Measurements from ENCODE around the gene IGFBP7. TPM values are rescaled to one million over a fixed set of nuclear protein-coding genes. Genes with fewer than 3 reads are reported as not detected.

IGFBP7 gene
- total and polyA plus RNA-seq, 2 donors from 2014 or later, result 1,703 to 2,157 TPM

DNA sequence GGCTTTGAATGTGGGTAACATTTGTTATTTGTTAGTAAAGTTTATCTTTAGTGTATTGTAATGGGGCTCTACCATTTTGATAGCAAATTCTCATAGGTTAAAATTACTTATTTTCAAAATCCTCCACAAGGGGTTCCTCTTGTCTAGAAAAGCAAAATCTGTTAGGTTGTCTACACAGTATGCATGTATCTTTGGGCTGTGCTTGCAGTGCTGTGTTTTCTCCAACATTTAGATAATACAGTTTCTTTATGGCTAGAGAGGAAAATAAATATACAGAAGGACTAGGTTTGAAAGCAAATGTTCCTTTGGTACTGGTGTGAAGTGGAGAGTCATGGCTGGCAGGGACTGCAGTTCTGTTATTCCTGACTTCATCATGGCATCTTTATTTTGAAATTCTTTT lies 91.2 kb downstream of the IGFBP7 start:
- no peaks in the 10 kb centered on the region for H3K9me3 ChIP-seq (ENCODE audit: control insufficient read depth in 2 of 3, insufficient read depth in 1 of 3, low read length in 3 of 3)
- no peaks in the 10 kb centered on the region for H3K27me3 ChIP-seq (ENCODE audit: control insufficient read depth, insufficient read depth, low read length)
- intact Hi-C loops (cut with DNase I), result no loop called here
- TF ChIP-seq CTCF (IDR thresholded peaks at IDR 0.05; ENCODE audit: borderline replicate concordance, extremely low read depth, insufficient read depth), result no peak
- H3K4me3 ChIP-seq (ENCODE audit: low read length in 3 of 3), result no peak overlapping the region
- H3K36me3 ChIP-seq (ENCODE audit: control insufficient read depth in 2 of 3, insufficient read depth in 3 of 3, low read length in 3 of 3), result peaks cover 16 to 43% (median 20%) of the 10 kb centered on the region in 3 donors
- no peak overlapping the region for H3K27ac ChIP-seq (ENCODE audit: low read depth in 2 of 2, low read length in 2 of 2)
- H3K9ac ChIP-seq (ENCODE audit: low read length in 3 of 3), result no peak overlapping the region
- DNase-seq (no peak), FAIRE-seq (no peak)
- H3K4me1 ChIP-seq (ENCODE audit: control insufficient read depth in 2 of 3, insufficient read depth in 2 of 3, low read depth in 1 of 3, low read length in 3 of 3), result no peaks in the 10 kb centered on the region

GRCh38 chr4:57013543-57014120 lies 96.6 kb downstream of the IGFBP7 start:
- Histone ChIP-seq H3K4me3 (ENCODE audit: low read length in 3 of 3) (no peak overlapping the region), H3K27ac (ENCODE audit: low read depth in 2 of 2, low read length in 2 of 2) (no peak overlapping the region), H3K4me1 (ENCODE audit: control insufficient read depth in 2 of 3, insufficient read depth in 2 of 3, low read depth in 1 of 3, low read length in 3 of 3) (no peaks in the 10 kb centered on the region), H3K9ac (ENCODE audit: low read length in 3 of 3) (no peak overlapping the region), H3K9me3 (ENCODE audit: control insufficient read depth in 2 of 3, insufficient read depth in 1 of 3, low read length in 3 of 3) (no peaks in the 10 kb centered on the region), H3K36me3 (ENCODE audit: control insufficient read depth in 2 of 3, insufficient read depth in 3 of 3, low read length in 3 of 3) (peaks cover 10 to 40% (median 23%) of the 10 kb centered on the region in 3 donors), H3K27me3 (ENCODE audit: control insufficient read depth, insufficient read depth, low read length) (no peaks in the 10 kb centered on the region)
- intact Hi-C loops (cut with DNase I), result no loop called here
- no peak for DNase-seq
- no peak for TF ChIP-seq CTCF (IDR thresholded peaks at IDR 0.05; ENCODE audit: borderline replicate concordance, extremely low read depth, insufficient read depth)
- no peak for FAIRE-seq

GRCh38 chr4:56999751-57000150 lies 110.4 kb downstream of the IGFBP7 start:
- Histone ChIP-seq H3K4me1 (ENCODE audit: control insufficient read depth in 2 of 3, insufficient read depth in 2 of 3, low read depth in 1 of 3, low read length in 3 of 3) (no peaks in the 10 kb centered on the region), H3K4me3 (ENCODE audit: low read length in 3 of 3) (no peak overlapping the region), H3K9ac (ENCODE audit: low read length in 3 of 3) (no peak overlapping the region), H3K9me3 (ENCODE audit: control insufficient read depth in 2 of 3, insufficient read depth in 1 of 3, low read length in 3 of 3) (no peaks in the 10 kb centered on the region), H3K27ac (ENCODE audit: low read depth in 2 of 2, low read length in 2 of 2) (no peak overlapping the region), H3K36me3 (ENCODE audit: control insufficient read depth in 2 of 3, insufficient read depth in 3 of 3, low read length in 3 of 3) (peaks cover 10 to 34% (median 20%) of the 10 kb centered on the region in 3 donors), H3K27me3 (ENCODE audit: control insufficient read depth, insufficient read depth, low read length) (no peaks in the 10 kb centered on the region)
- DNase-seq, result no peak
- intact Hi-C loops (cut with DNase I), result no loop called here
- FAIRE-seq, result no peak
- no peak for TF ChIP-seq CTCF (IDR thresholded peaks at IDR 0.05; ENCODE audit: borderline replicate concordance, extremely low read depth, insufficient read depth)

DNA sequence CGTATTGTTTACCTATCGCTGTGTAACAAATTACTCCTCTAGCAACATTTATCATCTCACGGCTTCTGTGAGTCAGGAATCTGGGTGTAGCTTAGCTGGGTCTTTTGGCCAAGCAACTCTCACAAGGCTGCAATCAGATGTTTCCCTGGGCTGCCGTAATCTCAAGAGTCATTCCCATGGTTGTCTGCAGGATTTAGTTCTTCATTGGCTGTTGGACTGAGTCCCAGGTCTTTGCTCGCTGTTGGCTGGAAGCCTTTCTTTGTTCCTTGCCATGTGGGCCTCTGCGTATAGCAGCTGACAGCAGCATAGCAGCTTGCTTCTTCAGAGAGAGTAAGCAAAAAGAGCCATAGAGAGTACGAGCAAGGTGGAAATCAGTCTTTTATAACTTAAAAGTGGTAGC lies 114.7 kb downstream of the IGFBP7 start:
- no peak overlapping the region for H3K4me3 ChIP-seq (ENCODE audit: low read length in 3 of 3)
- no peak overlapping the region for H3K27ac ChIP-seq (ENCODE audit: low read depth in 2 of 2, low read length in 2 of 2)
- intact Hi-C loops (cut with DNase I), result no loop called here
- H3K9ac ChIP-seq (ENCODE audit: low read length in 3 of 3), result no peak overlapping the region
- no peak for TF ChIP-seq CTCF (IDR thresholded peaks at IDR 0.05; ENCODE audit: borderline replicate concordance, extremely low read depth, insufficient read depth)
- DNase-seq (peak in 1 of 5 donors; percentile 73), FAIRE-seq (no peak)
- no peaks in the 10 kb centered on the region for H3K9me3 ChIP-seq (ENCODE audit: control insufficient read depth in 2 of 3, insufficient read depth in 1 of 3, low read length in 3 of 3)
- peaks cover 10 to 36% (median 25%) of the 10 kb centered on the region in 3 donors for H3K36me3 ChIP-seq (ENCODE audit: control insufficient read depth in 2 of 3, insufficient read depth in 3 of 3, low read length in 3 of 3)
- no peaks in the 10 kb centered on the region for H3K4me1 ChIP-seq (ENCODE audit: control insufficient read depth in 2 of 3, insufficient read depth in 2 of 3, low read depth in 1 of 3, low read length in 3 of 3)
- H3K27me3 ChIP-seq (ENCODE audit: control insufficient read depth, insufficient read depth, low read length), result no peaks in the 10 kb centered on the region

Data from kidney (tissue), 14 donors.